IPS DF 19.7 (cell line): ENCODE measurements around the gene ITGB3.

Source experiments
- DNase-seq: peaks from one replicate; pipeline ENCODE4 v3.0.0-alpha.2; 2013; ENCODE audit warnings: low read depth, low spot score

The ITGB3 gene

DNA sequence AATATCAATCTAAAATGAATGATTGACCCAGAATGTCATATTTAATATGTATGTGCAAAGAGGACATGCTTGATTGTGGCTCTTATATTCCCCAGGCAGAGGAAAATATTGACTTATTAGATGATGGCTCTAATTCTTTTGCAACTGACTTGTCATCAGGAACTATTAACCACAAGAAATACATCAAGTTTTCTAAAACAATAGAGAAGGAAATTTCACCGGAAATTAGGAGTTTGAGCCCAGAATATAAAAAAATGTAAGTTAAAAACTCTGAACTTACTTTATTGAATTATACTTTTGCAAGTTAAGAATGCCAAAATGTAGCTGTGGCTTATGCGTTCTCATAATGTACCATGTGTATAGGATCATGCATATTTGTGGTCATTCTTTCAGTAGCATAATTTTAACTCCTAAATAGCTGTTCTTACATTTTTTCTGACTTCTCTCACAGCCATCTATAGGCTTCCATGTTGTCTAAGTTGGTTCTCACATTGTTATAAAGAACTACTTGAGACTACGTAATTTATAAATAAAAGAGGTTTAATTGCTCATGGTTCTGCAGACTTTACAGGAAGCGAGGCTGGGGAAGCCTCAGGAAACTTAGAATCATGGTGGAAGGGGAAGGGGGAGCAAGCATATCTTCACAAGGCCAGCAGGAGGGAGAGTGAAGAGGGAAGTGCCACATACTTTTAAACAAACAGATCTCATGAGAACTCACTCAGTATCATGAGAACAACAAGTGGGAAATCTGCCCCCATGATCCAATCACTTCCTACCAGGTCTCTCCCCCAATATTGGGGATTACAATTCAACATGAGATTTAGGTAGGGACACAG is 81.7 kb downstream of the ITGB3 start:
- DNase-seq, result no peak

DNA sequence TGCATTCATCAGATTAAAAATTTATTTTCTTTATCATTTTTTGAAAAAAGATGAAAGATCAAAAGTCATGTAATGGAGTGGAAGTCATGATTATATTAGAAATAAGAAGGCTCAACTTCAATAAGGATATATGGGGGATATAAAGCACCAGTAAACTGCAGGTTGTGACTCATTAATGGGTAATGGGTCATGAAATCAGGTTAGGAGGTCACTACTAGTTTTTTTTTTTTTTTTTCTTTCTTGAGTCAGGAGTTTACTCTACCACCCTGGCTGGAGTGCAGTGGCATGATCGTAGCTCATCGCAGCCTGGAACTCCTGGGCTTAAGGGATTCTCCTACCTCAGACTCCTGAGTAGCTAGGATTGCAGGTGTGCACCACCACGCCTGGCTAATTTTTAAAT is 84.4 kb downstream of the ITGB3 start:
- no peak for DNase-seq

DNA sequence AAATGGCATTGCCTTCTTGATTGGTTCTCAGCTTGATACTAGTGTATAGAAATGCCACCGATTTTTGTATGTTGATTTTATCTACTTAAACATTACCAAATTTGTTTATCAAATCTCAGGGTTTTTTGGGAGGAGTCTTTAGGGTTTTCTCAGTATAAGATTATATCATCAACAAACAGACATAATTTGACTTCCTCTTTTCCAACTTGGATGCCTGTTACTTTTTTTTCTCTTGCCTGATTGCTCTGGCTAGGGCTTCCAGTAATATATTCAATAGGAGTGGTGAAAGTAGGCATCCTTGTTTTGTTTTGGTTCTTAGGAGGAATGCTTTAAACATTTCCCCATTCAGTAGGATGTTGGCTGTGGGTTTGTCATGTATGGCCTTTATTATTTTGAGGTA is 99.2 kb downstream of the ITGB3 start:
- DNase-seq, result no peak

DNA sequence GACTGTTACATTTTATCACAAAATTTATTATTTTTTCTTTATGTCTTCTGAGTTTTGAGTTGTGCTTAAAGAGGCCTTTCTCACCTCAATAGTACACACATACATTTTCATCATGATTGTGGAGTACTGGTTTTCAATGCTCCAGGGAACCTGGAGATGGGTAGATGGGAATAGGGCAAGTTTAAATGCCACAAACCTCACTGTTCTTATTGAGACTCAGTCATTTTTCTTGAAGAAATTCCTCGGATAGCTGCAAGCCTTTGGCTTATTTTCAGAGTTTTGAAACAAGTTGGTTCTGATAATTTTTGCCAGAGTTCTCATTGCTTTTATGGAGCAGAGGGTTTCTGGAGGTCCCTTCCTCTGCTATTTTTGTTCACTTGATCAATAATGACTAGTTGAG is 105.0 kb downstream of the ITGB3 start:
- no peak for DNase-seq
